K562 (cell line): ENCODE measurements around the gene HDGFL2. TPM values are rescaled to one million over a fixed set of nuclear protein-coding genes. Genes with fewer than 3 reads are reported as not detected.

Experiments
- ARID3A ChIP-seq: IDR thresholded peaks from 2 replicates; pipeline ENCODE4 v1.6.1; 2012; ENCODE audit warnings: low read depth, low read length, improper control_type of control experiment, borderline replicate concordance
- ARNT ChIP-seq, 2 experiments: fragments of 450-650 bp; IDR thresholded peaks; 2 replicates each; pipeline ENCODE4 v1.6.1; 2016; ENCODE audit warnings: mild to moderate bottlenecking in 1 of 2
- BRD4 ChIP-seq: fragments of 200-600 bp; sonication (generic); IDR thresholded peaks from 2 replicates; pipeline ENCODE4 v1.6.1; 2017; ENCODE audit warnings: inconsistent platforms
- C11orf30 ChIP-seq: fragments of 450-650 bp; IDR thresholded peaks from 2 replicates; pipeline ENCODE4 v1.6.1; 2016; ENCODE audit warnings: low read depth, mild to moderate bottlenecking
- CAMTA2 ChIP-seq: fragments of 250-450 bp; sonication (Bioruptor Pico); conservative IDR thresholded peaks from 2 replicates; pipeline ENCODE4 v1.5.1; 2022
- CBFA2T2 ChIP-seq: fragments of 450-650 bp; conservative IDR thresholded peaks from 2 replicates; pipeline ENCODE4 v1.6.1; 2017; ENCODE audit warnings: mild to moderate bottlenecking
- CHD2 ChIP-seq: IDR thresholded peaks from 2 replicates; pipeline ENCODE4 v1.6.1; 2011; ENCODE audit warnings: low read depth, low read length
- CXXC5 ChIP-seq: fragments of 250-450 bp; sonication (Bioruptor Pico); IDR thresholded peaks from 2 replicates; pipeline ENCODE4 v1.8.0; 2022; ENCODE audit warnings: inconsistent platforms, mild to moderate bottlenecking, moderate library complexity
- FOS ChIP-seq: IDR thresholded peaks from 3 replicates; pipeline ENCODE4 v1.6.1; 2011; ENCODE audit not compliant: insufficient read length; ENCODE audit errors: extremely low read depth
- FOXK2 ChIP-seq, 2 experiments: fragments of 450-650 bp; IDR thresholded peaks in 1 of 2; conservative IDR thresholded peaks in 1 of 2; 2 replicates each; pipeline ENCODE4 v1.6.1; 2016; ENCODE audit warnings: low read depth in 2 of 2, mild to moderate bottlenecking in 1 of 2
- MAX ChIP-seq: sonication (generic); formaldehyde crosslinking; IDR thresholded peaks from 2 replicates; pipeline ENCODE4 v1.9.0; 2022; ENCODE audit warnings: mild to moderate bottlenecking, missing genetic modification reagents
- NFYB ChIP-seq: IDR thresholded peaks from 2 replicates; pipeline ENCODE4 v1.6.1; 2011; ENCODE audit warnings: mild to moderate bottlenecking, moderate library complexity; ENCODE audit not compliant: insufficient read length; ENCODE audit errors: extremely low read depth
- PKNOX1 ChIP-seq: fragments of 450-650 bp; IDR thresholded peaks from 2 replicates; pipeline ENCODE4 v1.6.1; 2016
- PRDM10 ChIP-seq: fragments of 450-650 bp; IDR thresholded peaks from 2 replicates; pipeline ENCODE4 v1.6.1; 2018; ENCODE audit not compliant: partially characterized antibody
- RFX1 ChIP-seq: fragments of 450-650 bp; IDR thresholded peaks from 2 replicates; pipeline ENCODE4 v1.6.1; 2016; ENCODE audit warnings: mild to moderate bottlenecking, moderate library complexity
- SP1 ChIP-seq: sonication (generic); formaldehyde crosslinking; IDR thresholded peaks from 2 replicates; pipeline ENCODE4 v1.8.1; 2022; ENCODE audit warnings: mild to moderate bottlenecking, missing genetic modification reagents
- TAL1 ChIP-seq: fragments of 450-650 bp; IDR thresholded peaks from 2 replicates; pipeline ENCODE4 v1.6.1; 2016; ENCODE audit warnings: mild to moderate bottlenecking
- ZNF197 ChIP-seq: fragments of 200-800 bp; sonication (Bioruptor generic); IDR thresholded peaks from 2 replicates; pipeline ENCODE4 v1.6.1; 2016; ENCODE audit warnings: low read depth, missing genetic modification characterization, missing compliant biosample characterization
- polyA plus RNA-seq, 8 experiments: library from polyadenylated mRNA; depleted of rRNA in 4 of 8; stranded (reverse) in 5 of 8; unstranded in 3 of 8; fragments of >200 nt; fragmentation: Nextera tagmentation in 2 of 8; fragmentation: Illumina TruSeq in 1 of 8; extraction: Ambion mirVana in 2 of 8; extraction: Trizol in 1 of 8; gene quantifications; 2 replicates each; pipeline versions ENCODE4 v1.2.1 to v1.2.3, GENCODE V29; 2011 to 2014; ENCODE audit warnings: inconsistent platforms in 1 of 8, missing spikeins in 1 of 8
- total RNA-seq, 7 experiments: library from RNA; depleted of rRNA in 6 of 7; stranded (reverse); fragments of >200 nt in 6 of 7; fragmentation: Illumina TruSeq in 2 of 7; extraction: Trizol in 2 of 7; gene quantifications; 2 replicates each; pipeline versions ENCODE4 v1.2.1 to v1.2.3, GENCODE V29; 2011 to 2021; ENCODE audit warnings: low replicate concordance in 1 of 7
- TF ChIP-seq, protein P1 (sequence below): fragments of 250-450 bp; sonication (Bioruptor Pico); IDR thresholded peaks from 2 replicates; pipeline ENCODE4 v1.6.1; 2021; ENCODE audit warnings: mild to moderate bottlenecking
- TF ChIP-seq, protein P2 (sequence below): fragments of 450-650 bp; IDR thresholded peaks from 2 replicates; pipeline ENCODE4 v1.6.1; 2014; ENCODE audit warnings: low read depth, mild to moderate bottlenecking, moderate library complexity, borderline replicate concordance

The HDGFL2 gene
- total and polyA plus RNA-seq, 9 of the 15 experiments (the other 6 are each of a cell fraction or from before 2014, with no cell fraction given) = 0.13 to 61.7 (median 16.0) TPM

DNA sequence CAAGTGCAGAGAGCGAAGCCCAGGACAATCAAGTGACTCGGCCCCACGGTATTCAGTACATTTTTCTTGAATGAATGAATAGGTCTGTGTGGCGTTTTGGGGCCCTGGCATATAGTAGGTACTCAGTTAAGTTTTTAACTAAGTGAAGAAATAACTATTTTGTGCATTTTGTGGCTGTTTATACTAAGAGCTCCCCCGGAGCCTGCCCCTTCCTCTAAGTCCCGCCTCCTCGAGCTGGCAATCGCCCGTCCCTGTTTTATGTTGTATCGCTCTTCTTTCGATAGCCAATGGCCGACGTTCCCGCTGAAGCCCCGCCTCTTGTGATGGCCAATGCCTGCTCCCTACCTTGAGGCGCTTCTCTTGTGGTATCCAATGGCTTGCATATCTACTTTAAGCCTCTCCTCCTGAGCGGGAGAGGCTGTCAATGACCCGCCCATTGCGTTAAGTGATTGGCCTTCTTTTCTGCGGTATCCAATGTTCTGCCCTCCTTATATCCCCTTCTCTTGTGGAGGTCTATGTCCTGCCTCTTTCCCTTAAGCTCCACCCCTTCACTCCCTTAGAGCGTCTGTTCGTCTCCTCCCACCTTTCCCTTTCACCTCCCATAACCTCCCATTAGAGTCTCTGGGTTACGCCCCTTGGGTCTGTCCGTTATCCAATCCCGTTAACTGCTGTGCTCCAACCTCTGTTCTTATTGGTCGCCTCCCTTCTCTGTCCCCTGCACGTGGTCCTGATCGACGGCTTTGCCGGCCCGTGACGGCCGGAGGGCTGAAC, 509 bp upstream of the HDGFL2 start (continued):
- peak; percentile 75 for TF ChIP-seq RFX1
- peak in 1 of 2 experiments; percentile 23; a peak in 1 of 4 replicates for TF ChIP-seq ARNT (IDR thresholded peaks at IDR 0.05)
- TF ChIP-seq FOS = peak; percentile 99
- TF ChIP-seq, protein P1, sequence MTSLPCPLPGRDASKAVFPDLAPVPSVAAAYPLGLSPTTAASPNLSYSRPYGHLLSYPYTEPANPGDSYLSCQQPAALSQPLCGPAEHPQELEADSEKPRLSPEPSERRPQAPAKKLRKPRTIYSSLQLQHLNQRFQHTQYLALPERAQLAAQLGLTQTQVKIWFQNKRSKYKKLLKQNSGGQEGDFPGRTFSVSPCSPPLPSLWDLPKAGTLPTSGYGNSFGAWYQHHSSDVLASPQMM (CRISPR knock-in tag) = no peak
- peak; percentile 100 for TF ChIP-seq PKNOX1
- peak; percentile 48; the same call in 1 of the 2 replicates for TF ChIP-seq ARID3A
- peak; percentile 73 for TF ChIP-seq CBFA2T2
- TF ChIP-seq CAMTA2 (CRISPR knock-in tag) = no peak
- peak; percentile 71 to 82 for TF ChIP-seq FOXK2 (conservative IDR thresholded peaks at IDR 0.05 in 1 of 2, IDR thresholded peaks at IDR 0.05 in 1 of 2; ENCODE audit: low read depth in 2 of 2)
- peak; percentile 82 for TF ChIP-seq MAX (CRISPR knock-in tag)
- TF ChIP-seq CHD2 = peak; percentile 91
- peak; percentile 85 for TF ChIP-seq NFYB
- peak; percentile 96 for TF ChIP-seq SP1 (CRISPR knock-in tag)
- TF ChIP-seq, protein P2, sequence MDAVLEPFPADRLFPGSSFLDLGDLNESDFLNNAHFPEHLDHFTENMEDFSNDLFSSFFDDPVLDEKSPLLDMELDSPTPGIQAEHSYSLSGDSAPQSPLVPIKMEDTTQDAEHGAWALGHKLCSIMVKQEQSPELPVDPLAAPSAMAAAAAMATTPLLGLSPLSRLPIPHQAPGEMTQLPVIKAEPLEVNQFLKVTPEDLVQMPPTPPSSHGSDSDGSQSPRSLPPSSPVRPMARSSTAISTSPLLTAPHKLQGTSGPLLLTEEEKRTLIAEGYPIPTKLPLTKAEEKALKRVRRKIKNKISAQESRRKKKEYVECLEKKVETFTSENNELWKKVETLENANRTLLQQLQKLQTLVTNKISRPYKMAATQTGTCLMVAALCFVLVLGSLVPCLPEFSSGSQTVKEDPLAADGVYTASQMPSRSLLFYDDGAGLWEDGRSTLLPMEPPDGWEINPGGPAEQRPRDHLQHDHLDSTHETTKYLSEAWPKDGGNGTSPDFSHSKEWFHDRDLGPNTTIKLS = peak; percentile 37; the same call in 1 of the 2 replicates
- peak; percentile 55 for TF ChIP-seq C11orf30
- TF ChIP-seq BRD4 = 0 out of 2 replicates have a peak, but pooled peaks have one; percentile 31
- no peak for TF ChIP-seq TAL1
- TF ChIP-seq PRDM10 = peak; percentile 69
- peak; percentile 88 for TF ChIP-seq CXXC5 (CRISPR knock-in tag)
- TF ChIP-seq ZNF197 (CRISPR knock-in tag) = no peak
